LNCAP (cell line): ENCODE data around the gene SPNS2.

Source experiments
- TF ChIP-seq, protein P1 (sequence below): fragments of 450-650 bp; IDR thresholded peaks from 2 replicates; pipeline ENCODE4 v1.5.1; 2017; ENCODE audit warnings: mild to moderate bottlenecking

SPNS2 gene

DNA sequence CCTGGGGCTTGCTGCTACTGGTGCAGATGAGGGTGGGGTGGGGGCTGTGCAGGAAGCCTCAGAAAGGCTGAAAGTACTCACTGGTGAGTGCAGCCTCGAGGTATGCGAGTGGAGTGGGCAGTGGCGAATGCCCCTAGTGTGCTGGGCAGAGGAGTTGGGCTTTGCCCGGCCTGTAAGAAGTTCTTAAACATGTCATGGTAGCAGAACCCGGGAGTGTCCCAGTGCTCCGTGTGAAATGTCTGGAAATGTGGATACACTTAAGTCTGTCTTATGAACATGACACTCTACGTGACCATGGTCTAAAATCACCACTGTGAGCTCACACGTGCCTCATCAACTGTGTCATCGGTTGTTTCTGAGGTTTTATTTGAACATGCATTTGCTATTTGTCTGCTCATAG, 87.4 kb downstream of the SPNS2 start:
- TF ChIP-seq, protein P1, sequence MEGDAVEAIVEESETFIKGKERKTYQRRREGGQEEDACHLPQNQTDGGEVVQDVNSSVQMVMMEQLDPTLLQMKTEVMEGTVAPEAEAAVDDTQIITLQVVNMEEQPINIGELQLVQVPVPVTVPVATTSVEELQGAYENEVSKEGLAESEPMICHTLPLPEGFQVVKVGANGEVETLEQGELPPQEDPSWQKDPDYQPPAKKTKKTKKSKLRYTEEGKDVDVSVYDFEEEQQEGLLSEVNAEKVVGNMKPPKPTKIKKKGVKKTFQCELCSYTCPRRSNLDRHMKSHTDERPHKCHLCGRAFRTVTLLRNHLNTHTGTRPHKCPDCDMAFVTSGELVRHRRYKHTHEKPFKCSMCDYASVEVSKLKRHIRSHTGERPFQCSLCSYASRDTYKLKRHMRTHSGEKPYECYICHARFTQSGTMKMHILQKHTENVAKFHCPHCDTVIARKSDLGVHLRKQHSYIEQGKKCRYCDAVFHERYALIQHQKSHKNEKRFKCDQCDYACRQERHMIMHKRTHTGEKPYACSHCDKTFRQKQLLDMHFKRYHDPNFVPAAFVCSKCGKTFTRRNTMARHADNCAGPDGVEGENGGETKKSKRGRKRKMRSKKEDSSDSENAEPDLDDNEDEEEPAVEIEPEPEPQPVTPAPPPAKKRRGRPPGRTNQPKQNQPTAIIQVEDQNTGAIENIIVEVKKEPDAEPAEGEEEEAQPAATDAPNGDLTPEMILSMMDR, result no peak

DNA sequence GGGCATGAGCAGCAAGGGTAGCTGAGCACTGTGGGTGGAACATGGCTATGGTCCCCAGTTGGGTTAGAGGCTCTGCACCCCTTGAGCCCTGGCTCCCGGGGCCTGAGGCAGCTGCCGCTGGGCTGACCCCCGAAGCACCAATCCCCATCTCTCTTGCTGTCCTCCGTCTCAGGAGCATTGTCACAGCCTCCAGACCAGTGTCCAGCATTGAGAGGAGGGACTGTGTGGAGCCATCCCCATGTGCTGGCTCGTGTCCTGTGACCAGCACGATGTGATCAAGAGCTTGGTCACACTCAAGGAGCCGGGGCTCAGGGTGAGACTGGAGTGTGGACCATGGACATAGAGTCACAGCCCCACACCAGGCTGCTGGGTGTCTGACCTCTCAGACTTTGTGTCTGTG, 88.5 kb downstream of the SPNS2 start:
- TF ChIP-seq, protein P1, result no peak

DNA sequence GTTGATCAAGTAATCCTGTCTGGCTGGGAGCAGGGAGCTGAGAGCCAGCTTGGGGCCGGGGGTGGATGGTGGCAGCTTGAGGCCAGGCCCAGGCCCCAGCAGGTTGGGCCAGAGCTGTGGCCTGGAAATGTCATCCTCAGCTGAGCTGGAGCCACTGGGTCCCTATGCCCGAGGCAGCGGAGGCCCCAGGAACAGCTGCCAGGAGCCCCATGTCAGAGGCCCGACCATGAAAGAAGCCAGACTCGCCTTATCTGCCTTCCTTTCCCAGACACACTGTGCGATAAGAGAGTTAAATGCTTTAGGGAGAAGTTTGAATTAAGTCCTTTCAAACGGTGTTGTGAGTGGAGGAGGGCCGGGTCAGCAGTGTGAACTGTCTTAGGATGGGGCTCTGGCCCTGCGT, 89.1 kb downstream of the SPNS2 start:
- TF ChIP-seq, protein P1, result no peak

DNA sequence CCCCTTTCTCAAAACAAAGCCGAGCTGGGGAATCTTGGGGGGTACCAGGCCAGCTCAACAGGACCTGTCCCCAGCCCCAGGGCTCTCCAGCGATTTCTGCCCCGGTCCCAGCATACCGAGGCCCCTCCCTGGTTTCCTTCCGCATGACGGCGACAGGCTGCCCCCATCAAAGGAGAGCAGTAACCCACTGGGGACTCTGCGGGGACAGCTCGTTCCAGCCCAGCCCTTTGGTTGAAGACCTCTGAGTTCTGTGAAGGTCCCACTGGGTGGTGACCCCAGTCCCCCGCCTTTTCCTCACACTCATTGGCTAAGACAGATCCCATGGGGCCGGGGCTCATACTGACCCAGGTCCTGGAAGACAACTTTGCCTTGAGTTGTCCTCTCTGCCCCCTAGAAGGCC, 89.7 kb downstream of the SPNS2 start:
- TF ChIP-seq, protein P1, result no peak
